Cortex of kidney (tissue), 1 donor: ENCODE measurements around the gene TIMM44.
"Not testable (repeated sequence)": the region's sequence is repeated elsewhere in the genome, so short reads cannot be mapped to it uniquely, and the experiment has no call there.

Experiments
- DNase-seq: peaks from one replicate; lab custom pipeline; 2025; lab: John Stamatoyannopoulos, UW

TIMM44 gene

DNA sequence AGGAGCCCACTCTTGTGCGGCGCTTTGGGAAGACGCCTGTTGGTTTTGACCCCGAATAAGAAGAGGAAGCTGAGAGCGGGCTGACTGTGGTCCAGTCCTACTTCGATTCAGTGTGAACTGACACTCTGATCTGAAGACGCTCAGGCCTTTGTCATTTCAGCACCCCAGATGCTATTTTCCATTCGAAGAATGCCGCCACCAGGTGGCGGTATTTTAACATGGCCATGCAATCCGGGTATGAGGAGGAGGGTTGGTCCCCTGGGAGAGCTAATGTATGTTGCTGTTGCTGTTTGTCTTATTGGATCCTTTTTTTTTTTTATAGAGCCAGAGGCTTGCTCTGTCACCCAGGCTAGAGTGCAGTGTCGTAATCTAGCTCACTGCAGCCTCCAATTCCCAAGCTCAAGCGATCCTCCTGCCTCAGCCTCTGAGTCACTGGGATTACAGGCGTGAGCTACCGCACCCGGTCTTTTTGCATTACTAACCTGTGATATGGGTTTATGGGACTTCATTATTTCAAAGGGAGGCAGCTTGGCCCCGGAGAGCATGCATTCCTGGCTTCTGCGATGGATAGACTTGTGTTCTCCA lies 803 bp upstream of the TIMM44 start:
- no peak for DNase-seq

DNA sequence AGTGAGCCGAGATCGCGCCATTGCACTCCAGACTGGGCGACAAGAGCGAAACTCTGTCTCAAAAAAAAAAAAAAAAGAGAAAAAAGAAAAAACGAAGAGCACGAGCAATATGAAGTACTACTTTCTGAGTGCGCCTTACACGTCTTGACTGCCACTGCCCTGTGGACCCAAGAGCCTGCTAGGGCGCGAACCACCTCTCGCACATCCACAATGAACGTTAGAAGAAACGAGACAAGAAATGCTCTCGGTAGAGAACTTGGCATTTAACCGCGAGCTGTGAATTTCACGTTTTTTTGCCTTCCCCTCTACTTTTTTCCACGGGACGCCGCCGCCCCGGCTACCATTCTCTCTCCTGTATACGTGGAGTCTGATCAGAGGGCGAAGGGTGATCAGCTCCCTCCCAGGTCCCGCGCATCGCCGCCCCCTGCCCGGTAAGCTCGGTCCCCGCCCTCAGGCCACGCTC lies 454 bp downstream of the TIMM44 start:
- no peak for DNase-seq

DNA sequence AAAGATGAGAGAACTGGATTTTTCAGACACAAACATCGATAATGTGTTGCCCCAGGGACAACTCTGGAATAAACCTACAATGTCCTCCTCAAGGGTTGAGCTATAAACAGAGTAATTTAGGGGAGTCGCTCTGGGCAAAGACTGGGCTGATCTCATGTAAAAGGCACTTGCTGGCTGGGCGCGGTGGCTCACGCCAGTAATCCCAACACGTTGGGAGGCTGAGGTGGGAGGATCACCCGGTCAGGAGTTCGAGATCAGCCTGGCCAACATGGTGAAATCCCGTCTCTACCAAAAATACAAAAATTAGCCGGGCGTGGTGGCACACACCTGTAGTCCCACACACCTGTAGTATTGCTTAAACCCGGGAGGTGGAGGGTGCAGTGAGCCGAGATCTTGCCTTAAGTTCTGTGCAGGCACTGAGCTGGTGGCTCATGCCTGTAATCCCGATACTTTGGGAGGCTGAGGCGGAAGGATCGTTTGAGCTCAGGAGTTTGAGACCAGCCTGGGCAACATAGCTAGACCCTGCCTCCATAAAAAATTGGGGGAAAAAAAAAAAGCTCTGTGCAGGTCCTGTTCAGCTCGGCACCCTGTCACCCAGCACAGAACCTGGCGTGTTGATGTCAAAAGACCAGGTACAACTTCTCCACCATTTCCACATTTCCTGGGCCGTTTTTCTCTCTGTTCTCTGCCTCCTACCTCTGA lies 1.4 kb downstream of the TIMM44 start:
- DNase-seq = no peak

DNA sequence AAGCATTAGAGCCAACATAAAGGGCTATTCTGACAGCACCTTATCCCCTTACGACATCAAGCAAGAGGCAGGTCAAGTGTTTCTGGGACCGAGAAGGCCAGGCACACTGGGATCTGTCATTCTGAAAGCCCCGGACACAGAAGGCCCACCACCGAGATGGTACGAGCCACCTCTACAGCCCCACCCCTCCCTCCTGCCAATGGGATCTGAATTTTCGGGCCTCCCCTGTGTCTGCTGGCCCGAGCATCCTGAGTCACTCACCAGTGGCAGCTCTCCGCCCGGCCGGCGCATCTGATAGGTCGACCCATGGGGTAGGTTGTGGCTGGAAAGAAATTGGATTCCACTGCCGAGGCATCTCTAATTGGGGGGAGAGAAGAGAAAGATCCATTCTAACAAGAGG lies 2.6 kb downstream of the TIMM44 start:
- no peak for DNase-seq

DNA sequence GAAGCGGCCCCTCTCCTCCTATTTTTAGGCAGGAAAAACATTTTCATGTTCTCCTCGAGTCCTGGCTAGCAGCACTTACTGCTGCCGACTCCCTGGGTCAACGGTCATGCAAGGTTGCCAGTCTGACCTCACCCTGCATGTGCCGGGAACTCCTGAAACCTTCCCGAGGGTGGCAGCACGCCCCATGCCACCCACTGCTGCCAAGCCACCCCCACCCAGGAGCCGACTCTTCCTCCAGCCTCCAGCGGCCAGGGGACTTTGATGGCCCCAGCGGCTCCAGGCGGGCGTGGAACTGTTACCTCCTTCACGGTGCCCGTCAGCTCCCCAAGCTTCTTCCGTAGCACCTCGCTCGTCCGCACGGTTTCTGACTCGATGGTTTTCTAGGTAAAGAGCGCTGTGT lies 8.7 kb downstream of the TIMM44 start:
- no peak for DNase-seq

DNA sequence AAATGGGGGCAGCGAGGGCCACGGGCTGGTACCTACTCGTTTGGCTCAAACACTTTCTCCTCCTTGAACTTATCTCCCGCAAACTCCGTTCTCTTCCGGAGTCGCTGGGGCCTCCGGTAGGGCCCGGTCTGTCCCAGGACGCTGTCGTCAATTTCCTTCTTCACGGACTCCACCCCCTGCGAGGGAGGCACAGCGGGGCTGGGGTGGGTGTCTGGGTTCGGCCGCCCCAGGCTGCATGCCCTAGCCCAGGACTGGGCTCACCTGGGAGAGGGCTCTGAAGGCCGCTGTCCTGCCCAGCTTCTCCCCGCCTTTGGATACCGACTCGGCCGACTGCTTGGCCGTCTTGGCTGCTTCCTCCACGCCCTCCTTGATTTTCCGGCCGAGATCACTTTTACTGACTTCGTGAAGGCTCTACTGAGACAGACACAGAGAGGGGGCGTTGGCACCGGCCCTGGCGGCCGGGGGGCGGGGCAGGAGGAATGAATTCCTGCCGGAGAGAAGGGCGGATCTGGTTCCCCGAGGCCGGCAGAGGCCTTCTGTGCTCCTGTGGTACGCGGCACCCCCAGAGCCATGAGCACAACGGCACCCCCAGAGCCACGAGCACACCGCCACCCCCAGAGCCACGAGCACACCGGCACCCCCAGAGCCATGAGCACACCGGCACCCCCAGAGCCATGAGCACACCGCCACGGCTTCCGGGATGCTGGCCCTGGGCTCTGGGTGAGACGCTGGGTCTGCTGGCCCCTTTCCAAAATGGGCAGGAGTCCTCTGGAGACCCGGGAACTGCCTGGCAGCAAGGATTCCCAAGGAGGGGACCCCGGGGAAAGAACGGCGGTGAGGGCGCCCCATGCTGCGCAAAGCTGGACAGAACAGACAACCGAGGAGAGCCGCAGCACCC lies 9.4 kb downstream of the TIMM44 start:
- no peak for DNase-seq

DNA sequence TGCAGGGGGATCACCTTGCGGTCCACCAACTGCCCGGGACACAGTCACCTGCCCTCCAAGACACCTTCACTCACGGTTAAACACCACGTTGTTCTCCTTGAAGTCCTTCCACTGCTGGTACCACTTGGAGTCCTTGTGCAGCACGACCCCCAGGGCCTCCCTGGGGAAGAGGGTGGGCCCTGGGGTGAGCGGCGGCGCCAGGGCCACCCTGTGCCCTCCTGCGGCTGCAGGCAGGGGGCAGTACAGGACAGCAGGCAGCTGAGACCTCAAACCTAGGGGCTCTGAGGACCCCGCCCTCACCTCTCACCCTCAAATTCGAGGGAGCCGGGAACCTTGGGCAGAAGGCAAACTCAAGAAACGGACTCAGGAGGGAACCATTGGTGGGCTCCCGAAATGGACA lies 10.1 kb downstream of the TIMM44 start:
- no peak for DNase-seq

DNA sequence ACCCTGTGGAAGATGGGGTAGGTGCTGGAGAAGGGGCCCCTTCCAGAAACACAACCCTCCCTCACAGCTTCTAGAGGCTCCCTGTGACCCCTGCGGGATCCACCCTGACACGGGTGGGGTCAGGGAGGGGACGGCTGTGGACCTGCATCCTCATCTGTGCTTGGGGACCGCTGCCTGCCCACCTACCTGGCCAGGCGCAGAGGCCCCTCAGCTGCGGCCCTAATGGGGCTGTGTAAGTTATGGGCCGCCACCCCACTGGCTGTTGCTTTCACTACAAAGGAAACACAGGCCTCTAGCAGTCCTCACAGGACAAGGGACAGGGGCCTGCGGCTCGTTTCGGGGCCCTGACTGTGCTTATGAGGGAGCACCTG lies 10.6 kb downstream of the TIMM44 start:
- DNase-seq = no peak

DNA sequence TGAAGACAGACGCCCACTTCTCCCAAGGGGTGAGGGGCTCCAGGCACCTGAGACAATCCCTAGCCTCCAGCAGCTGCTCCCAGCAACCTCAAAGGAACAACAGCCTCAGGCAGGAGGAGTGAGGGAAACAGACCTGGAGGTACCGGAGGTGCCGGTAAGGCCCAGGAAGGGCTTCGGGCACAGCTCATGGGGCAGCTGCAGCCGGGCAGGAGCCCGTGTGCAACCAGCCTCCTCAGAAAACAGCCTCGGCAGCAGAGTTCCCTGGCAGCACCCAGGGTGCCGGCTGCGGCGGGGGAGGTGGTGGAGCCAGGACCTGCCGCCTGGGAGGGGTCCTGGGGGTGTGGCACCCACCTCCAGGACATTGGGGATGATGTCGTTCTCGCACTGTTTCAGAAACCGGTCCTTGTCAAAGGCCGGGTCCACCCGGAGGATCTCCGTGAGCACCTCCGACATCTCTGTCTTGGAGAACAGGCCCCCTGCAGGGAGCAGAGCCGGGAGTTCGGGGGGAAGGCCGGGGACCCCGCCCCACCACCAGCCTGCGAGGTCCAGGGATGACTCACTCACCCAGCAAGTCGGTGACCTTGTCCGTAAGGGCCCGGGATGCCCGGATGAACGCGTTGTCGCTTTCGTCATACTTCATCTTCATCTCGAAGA lies 11.1 kb downstream of the TIMM44 start:
- no peak for DNase-seq

DNA sequence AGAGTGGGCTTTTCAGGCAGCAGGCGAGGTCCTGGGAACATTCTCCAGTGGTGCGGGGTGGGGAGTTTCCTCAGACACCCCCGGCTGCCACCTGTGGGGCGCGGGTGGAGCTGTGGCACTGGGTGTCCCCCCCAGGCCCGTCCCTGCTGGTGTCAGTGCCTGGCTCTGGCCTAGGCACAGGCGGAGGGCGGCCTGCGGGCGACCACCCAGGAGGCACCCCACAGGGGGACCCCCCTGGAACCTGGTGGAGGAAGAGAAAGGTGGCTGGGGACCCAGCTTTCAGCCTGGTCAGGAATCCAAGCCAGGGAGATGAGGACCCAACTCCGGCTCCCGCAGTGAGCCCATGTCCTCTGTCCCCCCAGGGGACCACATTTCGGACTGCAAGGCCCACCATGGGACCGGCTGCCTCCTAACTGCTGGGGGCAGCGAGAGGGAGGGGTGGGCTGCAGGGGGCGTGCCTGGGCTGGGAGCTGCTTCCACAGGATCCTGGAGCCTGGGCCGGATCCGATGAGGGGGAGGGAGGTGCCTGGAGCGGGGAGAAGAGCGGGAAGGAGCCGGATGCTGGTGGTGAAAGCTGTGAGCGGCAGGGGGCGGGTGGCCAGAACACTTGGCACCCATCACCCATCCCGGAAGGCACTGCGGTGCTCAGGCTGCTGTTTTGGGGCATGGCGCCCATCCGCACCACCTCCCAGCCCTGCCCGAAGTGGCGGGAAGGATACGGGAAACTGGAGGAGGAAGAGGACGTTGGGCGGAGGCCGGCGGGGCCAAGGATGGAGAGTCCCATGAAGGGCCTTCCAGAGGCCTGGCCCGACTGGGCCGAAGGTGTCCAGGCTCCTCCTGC lies 12.0 kb downstream of the TIMM44 start:
- no peak for DNase-seq

DNA sequence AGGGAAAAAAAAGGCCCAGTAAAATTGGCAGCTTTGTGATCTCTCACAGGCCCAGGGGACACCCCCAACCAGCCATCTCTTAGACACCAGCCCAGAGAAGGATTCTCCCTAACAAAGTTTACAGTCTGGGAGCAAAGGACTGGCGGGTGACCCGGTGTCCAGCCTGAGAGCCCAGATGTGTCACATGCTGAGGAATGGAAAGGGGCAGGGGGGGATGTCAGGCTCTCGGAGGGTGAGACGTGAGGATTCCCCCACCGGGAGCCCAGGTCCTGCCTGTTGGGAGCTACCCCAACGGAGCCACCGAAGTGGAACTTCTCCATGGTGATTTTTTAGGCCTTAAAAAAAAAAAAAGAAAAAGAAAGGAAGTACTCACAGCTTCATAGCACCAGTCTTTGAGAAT lies 12.7 kb downstream of the TIMM44 start:
- no peak for DNase-seq

DNA sequence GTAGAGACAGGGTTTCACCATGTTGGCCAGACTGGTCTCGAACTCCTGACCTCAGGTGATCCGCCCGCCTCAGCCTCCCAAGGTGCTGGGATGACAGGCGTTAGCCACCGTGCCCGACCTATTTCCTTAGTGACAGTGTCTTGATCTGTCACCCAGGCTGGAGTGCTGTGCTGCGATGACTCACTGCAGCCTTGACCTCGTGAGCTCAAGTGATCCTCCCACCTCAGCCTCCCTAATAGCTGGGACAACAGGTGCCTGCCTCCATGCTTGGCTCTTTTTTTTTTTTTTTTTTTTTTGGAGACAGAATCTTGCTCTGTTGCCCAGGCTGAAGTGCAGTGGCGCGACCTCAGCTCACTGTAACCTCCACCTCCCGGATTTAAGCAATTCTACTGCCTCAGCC lies 13.4 kb downstream of the TIMM44 start:
- DNase-seq = not testable (repeated sequence)

DNA sequence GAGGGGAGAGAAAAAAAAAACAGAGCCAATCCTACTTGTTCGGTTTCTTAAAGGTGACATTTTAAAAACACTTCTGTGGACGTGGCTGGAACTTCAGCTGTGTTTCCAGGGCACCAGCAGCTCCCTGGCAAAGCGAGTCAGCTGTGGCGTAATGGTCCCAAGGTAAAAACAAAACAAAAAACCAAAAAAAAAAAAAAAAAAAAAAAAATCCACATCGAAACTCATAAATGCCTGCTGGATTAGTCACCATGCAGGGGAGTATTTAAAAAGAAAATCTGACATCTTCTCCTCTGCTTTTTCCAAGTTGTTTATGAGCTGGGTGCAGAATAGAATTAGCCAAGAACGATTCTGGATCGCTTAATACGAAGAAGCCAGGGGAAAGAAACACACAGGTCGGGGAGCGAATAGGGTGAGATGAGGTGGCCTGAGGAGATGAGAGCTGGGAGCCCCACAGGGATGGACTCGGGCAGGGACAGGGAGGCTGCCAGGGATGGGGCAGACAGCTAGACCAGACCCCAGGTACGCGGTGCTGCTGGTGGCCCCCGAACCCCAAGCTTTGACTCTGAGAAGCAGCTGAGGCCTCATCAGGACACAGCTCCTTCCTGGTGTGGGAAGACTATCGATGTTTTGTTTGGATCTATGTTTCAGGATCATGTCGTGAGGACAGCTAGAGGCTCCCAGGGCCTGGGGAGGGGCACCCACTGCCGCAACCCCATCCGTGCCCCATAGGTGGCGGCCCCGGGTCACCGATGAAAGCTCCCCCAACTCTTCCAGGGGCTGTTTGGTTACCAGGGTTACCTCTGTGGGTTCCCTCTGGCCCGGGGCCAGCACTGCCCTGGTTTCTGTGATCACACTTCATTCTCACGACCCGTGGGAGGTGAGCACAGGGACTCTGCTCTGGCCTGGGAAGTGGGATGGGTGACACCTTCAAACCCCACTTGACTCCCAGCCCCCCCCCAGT lies 14.4 kb downstream of the TIMM44 start:
- no peak for DNase-seq

DNA sequence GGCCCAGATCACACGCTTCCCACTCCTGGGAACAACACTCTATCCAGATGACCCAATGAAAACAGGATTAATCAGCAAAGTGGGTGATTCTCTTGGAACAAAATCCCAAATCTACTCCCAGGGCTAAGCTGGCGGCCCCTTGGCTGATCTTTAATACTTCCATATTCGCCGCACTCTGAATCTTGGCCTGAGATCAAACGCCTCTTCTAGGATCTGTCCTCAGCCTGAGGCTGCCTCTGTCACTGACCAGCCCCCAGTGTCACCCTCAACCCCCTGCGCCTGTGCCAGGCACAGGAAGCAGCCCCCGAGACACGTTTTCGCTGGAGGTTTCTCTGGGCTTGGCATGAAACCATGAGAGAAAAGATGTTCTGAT lies 15.1 kb downstream of the TIMM44 start:
- no peak for DNase-seq

DNA sequence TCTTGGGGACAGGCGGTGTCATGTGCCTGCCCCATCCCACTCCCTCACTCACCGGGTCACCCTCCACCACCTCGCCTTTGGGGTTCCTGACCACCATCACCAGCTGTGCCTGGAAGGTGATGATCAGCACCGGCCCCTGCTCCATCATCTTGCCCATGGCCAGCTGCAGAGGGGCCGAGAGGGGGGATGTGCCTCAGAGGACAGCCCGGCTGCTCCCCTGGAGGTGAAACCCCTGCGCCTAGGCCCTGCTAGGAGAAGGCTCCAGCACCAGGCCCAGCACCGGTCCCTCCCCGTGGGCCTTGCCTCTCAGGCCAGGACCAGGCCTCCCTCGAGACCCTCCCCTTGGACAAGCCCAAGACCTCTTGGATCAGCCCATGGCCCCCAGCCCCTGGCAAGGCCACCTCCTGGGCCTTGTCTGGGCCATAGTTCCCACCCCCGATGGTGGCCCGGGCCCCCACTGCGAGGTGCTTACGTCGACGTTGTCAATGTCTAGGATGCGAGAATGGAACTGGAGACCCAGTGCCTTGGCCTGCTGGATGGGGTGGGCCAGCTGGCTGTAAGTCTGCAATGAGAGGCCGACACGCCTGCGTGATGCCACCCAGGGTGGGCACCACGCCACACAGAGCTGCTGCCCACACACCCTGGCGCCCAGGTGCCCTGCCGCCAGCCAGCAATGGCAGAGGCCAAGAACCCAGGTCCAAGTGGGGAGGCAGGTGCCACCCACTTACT lies 15.7 kb downstream of the TIMM44 start:
- DNase-seq = no peak

DNA sequence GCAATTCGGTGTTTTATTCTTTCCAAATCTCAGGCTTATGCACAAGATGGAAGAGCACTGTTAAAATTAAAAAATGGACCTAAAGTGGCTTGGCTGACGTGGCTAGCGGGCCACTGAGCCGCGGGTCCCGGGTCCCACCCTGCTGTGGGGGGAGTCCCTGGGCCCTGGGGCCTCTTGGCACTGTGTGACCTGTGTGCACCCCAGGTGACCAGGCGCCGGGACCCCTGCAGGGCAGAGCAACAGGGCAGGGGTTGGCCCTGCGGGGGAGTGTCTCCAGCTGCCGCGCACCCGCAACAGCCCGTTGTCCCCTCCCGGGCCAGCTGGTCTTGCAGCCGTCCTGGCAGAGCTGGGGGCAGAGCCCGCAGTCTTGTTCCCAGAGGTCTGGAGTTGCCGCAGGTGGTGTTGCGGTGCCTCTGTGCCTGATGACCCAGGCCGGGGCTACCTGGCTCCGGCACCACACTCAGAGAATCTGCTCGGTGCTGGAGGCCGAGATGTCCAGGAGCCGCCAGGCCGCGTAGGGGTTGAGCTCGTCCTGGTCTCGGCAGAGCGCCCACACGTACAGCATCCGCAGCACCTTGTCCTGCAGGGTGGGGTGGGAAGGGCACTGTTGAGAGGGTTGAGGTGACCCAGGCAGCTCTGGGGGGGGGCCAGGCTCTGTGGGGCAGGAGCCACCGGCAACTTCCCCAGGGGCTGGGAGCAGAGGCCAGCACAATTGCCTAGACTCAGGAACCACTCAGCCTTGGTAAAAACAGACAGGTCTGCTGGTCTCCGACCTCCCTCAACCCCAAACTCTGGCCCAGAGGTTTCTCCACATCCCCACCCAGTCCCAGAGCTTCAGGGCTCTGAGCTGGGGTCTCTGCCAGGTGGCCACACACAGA lies 16.5 kb downstream of the TIMM44 start:
- DNase-seq = no peak

DNA sequence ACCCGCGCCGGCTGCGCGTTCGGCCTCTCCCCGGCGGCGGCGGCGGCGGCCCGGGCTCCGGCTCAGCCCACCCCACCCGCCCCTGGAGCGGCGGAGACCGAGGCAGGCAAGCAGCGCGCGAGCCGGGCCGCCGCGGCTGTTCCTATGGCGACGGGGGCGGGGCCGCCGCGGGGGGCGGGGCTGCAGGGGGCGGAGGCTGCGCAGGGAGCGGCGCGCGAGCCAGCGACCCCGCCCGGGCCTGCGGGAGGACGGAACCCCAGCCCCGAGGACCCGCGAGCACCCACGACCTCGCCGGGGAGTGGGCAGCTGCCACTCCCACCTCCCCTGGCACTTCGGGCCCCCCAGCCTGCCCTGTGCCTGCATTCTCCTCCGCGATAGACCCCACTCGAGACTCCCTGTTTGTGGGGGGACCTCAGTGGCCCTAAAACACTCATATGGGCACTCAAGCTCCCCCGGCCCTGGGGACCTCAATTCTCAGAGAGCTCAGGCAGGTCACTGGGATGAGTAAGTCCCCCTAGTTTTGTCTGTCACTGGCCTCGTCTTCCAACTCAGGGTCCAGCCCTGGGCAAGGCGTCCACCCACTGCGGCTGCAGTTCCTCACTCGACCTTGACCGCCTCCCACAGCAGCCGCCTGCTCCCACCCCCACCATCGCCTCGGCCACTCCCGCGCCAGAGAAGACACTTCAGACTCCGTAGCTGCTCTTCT lies 17.3 kb downstream of the TIMM44 start, which contains the start of gene CTXN1:
Gene CTXN1 (minus strand): TSS at position 115 of the 706 bp plus-strand sequence. CDS start 597 bp downstream, outside the sequence.
- DNase-seq = no peak
